IPS-15b (cell line): ENCODE data around the gene ASIC1.
A peak's percentile ranks its signal among the peaks of the same experiment; 100 is the strongest.
"Not testable (repeated sequence)": the region's sequence is repeated elsewhere in the genome, so short reads cannot be mapped to it uniquely, and the experiment has no call there.

Experiments used
- H3K27me3 ChIP-seq: one replicate; pipeline ENCODE4 v1.6.1; 2013; ENCODE audit warnings: low read length; ENCODE audit not compliant: control insufficient read depth, insufficient read depth
- H3K36me3 ChIP-seq: one replicate; pipeline ENCODE4 v1.6.1; 2013; ENCODE audit warnings: low read length; ENCODE audit not compliant: control insufficient read depth, insufficient read depth
- H3K4me1 ChIP-seq: one replicate; pipeline ENCODE4 v1.6.1; 2013; ENCODE audit warnings: mild to moderate bottlenecking, low read length; ENCODE audit not compliant: control insufficient read depth, insufficient read depth
- H3K4me3 ChIP-seq: one replicate; pipeline ENCODE4 v1.5.1; 2013; ENCODE audit warnings: low read depth, low read length
- H3K9ac ChIP-seq: one replicate; pipeline ENCODE4 v1.6.1; 2013; ENCODE audit warnings: low read depth, mild to moderate bottlenecking, low read length
- H3K9me3 ChIP-seq: one replicate; pipeline ENCODE4 v1.6.1; 2013; ENCODE audit warnings: mild to moderate bottlenecking, low read length; ENCODE audit not compliant: control insufficient read depth, insufficient read depth

Gene ASIC1

DNA sequence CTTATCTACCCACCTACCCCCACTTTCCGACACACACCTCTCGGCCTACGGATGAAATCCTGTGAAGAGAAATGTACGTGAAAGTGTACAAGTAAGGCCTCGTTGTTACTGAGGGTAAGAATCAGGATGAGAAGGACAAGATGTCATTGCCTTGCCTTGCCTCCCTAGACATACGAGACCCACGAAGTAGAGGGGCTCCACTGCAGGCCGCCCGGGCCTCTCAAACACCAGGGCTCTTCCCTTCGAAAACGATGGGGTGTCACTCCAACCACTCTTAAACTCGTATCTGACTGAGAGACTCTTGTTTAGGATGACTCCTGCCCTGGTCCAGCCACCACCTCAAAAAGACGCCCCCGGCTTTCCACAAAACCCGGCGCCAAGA, 32.6 kb upstream of the ASIC1 start:
- Histone ChIP-seq H3K4me3 (peak overlapping the region; percentile 70), H3K36me3 (no peaks in the 10 kb centered on the region), H3K4me1 (no peaks in the 10 kb centered on the region), H3K9ac (peak overlapping the region; percentile 51), H3K9me3 (no peaks in the 10 kb centered on the region), H3K27me3 (no peaks in the 10 kb centered on the region)

DNA sequence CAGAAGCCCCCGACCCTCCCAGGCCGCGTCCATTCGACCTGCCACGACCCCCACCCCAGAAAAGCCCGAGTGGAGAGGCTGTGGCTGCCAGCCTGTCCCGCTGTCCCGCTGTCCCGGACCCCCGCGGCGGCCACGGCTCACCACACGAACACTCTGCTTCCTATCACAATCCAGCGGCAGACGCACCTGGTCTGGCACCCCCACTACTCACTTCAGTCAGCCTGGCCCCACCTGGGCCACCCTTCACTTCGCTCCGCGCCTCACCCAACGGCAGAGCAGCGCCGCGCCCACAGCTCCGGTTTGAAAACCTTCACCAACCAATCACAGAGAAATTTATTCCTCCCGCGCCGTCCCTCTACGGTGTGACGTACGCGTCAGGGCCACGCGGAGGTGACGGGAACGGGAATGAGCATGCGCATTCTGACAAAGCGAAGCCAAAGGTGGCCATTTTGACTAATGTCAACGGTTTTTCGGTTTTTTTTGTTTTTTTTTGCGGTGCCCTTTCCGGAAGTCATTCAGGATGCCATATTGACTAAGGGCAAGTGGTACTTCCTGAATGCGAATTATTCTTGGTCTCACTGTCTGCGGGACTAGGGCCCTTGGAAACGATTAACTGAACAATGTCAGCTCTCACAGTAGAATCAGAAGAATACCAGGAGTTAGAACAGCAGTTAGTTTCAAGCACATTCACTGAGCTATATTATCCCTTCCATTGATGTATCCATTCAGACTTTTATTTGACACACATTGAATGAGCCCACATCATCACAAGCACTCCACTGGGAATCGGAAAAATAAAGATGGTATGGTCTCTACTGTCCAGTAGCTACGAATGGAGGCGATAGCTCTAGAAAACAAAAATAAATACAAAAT, 32.0 kb upstream of the ASIC1 start, which contains the start of gene RACGAP1:
Gene RACGAP1, minus strand, starts transcription at position 308 of the 873 bp plus-strand sequence. CDS start 8,779 bp downstream, outside the sequence.
- Histone ChIP-seq H3K4me1 (no peaks in the 10 kb centered on the region), H3K9ac (peak within 1 kb of the TSS; percentile 51), H3K27me3 (no peaks in the 10 kb centered on the region), H3K4me3 (peak within 1 kb of the TSS; percentile 70), H3K36me3 (no peaks in the 10 kb centered on the region), H3K9me3 (no peaks in the 10 kb centered on the region)

DNA sequence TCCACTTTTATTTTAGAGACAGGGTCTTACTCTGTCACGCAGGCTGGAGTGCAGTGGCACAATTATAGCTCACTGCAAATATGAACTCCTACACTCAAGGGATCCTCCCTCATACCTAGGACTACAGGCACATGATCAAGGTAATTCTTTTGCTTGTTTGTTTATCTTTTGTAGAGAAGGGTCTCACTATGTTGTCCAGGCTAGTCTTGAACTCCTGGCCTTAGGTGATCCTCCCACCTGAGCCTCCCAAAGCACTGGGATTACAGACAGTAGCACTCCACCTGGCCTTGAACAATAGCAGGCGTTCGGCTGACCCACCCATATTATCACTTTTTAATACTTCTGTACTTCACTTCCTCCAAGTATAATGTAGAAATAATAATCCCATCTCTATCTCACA, 30.7 kb upstream of the ASIC1 start:
- Histone ChIP-seq H3K4me3 (no peak overlapping the region), H3K9ac (no peak overlapping the region), H3K4me1 (no peaks in the 10 kb centered on the region), H3K36me3 (no peaks in the 10 kb centered on the region), H3K9me3 (no peaks in the 10 kb centered on the region), H3K27me3 (no peaks in the 10 kb centered on the region)

DNA sequence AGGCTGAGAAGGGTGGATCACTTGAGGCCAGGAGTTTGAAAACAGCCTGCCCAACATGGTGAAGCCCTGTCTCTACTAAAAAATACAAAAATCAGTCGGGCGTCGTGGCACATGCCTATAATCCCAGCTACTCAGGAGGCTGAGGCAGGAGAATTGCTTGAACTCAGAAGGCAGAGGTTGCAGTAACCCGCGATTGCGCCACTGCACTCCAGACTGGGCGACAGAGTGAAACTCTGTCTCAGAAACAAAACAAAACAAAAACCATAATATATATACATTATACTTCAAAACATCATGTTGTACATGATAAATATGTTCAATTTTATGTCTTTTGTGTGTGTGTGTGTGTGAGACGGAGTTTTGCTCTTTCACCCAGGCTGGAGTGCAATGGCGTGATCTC, 26.9 kb upstream of the ASIC1 start:
- H3K27me3 ChIP-seq, H3K36me3 ChIP-seq, H3K9ac ChIP-seq, H3K4me1 ChIP-seq, H3K9me3 ChIP-seq, H3K4me3 ChIP-seq: not testable (repeated sequence)

DNA sequence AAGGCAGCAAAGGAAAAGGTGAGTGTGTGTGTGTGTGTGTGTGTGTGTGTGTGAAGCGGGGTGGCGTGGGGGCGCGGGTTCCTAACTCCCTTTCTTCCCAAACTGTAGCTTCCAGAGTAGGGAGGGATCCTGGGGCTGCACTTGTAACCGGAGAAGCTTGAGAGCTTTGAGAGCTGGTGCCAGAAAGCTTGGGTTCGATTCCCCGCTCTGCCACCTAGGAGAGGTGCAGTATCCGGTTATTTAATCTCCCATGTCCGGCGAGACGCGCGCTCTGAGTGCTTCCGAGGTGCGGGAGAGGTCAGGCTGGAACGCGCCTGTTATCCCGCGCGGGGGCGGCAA, 24.9 kb upstream of the ASIC1 start:
- Histone ChIP-seq H3K4me1 (no peaks in the 10 kb centered on the region), H3K9me3 (no peaks in the 10 kb centered on the region), H3K4me3 (peak overlapping the region; percentile 78), H3K27me3 (peaks cover 5% of the 10 kb centered on the region), H3K9ac (no peak overlapping the region), H3K36me3 (no peaks in the 10 kb centered on the region)

DNA sequence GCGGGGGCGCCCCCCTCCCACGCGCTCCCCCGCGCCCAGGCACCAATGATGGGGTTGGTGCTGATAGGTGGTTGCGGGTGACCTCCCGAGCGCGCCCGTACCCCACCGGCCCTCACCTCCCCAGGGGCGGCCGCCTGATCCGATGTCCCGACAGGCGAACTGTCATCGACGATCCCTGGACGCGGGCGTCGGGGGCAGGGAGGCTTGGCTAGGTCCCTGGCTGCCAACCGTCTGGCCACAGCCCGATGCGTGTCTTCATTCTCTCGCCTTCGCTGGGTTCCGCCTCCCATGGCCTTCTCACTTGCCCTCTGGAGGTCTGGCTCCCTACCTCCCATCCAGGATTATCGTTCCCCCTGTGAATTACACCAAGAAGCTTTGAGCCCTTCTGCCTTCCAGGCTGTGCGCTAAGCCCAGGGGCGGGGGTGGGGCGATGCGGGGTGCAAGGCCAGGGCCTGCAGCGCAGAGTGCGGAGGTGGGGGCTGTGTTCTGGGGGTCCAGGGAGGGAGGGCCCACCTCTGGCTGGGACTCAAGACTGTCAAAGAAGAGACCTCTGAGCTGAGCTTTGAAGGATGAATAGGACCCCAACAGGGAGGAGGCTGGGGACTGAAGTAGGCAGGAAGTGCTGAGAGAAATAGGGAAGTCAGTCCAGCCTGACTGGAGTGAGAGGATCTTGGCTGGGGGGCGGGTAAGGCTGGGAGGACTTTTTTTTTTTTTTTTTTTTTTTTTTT, 24.4 kb upstream of the ASIC1 start:
- Histone ChIP-seq H3K9ac (no peak overlapping the region), H3K36me3 (no peaks in the 10 kb centered on the region), H3K9me3 (no peaks in the 10 kb centered on the region), H3K4me1 (no peaks in the 10 kb centered on the region), H3K4me3 (peak overlapping the region; percentile 78), H3K27me3 (peaks cover 5% of the 10 kb centered on the region)

DNA sequence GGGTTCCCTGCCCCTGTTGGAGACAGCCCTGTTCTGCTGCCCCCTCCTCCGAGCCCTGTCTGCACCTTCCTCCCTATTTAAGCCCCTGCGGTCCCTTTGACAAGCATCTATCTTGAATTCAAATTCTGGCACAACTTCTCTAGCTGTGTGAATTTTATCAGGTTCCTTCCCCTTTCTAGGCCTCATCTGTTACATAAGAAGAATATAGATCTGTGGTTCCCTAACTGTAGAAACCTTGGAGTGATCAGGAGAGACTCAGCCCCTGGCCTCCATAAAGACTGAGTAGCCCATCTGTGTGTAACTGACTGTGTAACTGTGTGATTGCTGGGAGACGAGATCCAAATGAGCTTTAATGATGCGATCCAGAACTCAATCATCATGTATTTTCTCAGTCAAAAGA, 19.1 kb upstream of the ASIC1 start:
- no peaks in the 10 kb centered on the region for H3K36me3 ChIP-seq
- H3K27me3 ChIP-seq, result peaks cover 25% of the 10 kb centered on the region
- H3K4me1 ChIP-seq, result no peaks in the 10 kb centered on the region
- H3K9ac ChIP-seq, result no peak overlapping the region
- H3K4me3 ChIP-seq, result no peak overlapping the region
- H3K9me3 ChIP-seq, result no peaks in the 10 kb centered on the region

DNA sequence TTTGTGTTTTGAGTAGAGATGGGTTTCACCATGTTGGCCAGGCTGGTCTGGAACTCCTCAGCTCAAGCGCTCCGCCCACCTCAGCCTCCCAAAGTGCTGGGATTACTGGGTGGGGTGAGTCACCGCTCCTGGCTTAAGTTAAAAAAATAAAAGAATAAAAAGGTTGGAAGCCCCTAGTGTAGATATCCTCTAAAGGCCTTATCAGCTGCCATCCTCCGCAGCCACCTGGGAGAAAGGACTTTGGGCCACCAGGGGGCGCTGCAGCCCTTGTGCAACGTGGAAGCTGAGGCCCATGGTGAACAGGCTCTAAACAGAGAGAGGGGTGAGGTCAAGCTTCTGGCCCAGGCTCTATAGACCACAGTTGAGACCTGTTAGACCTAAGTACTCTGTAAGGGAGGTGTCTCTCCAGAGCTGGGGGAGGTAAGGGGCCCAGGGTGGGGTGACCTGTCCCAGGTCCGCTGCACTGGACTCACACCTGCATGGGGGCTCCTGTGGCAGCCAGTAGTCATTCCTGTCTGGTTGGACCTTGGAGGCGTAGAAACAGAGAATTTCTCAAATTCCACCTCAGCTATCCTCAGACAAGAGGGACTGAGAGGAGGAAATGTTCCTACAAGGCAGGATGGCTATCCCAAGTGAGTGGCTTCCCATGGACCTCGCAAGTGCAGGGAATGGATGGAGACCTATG, 18.1 kb upstream of the ASIC1 start:
- Histone ChIP-seq H3K36me3 (no peaks in the 10 kb centered on the region), H3K9me3 (no peaks in the 10 kb centered on the region), H3K4me3 (no peak overlapping the region), H3K9ac (no peak overlapping the region), H3K27me3 (peaks cover 34% of the 10 kb centered on the region), H3K4me1 (no peaks in the 10 kb centered on the region)

DNA sequence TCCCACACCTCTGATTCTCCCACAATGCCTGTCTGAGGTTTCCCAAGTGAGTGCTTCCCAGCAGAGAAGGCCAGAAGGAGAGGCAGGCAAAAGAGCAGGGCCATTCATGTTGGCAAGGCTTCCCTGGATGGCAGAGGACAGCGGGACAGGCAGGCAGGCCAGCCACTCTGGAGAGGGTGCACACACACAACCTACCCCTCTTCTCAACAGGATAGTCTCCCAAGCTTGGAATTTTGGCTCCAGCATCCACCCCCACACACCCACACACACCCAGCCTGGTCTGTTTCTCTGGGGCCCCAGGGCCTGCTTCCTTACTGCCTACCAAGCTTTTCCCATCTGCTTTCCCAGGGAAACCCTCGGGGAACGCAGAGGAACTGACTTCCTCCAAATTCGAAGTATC, 16.7 kb upstream of the ASIC1 start:
- peaks cover 37% of the 10 kb centered on the region for H3K27me3 ChIP-seq
- no peaks in the 10 kb centered on the region for H3K4me1 ChIP-seq
- no peak overlapping the region for H3K9ac ChIP-seq
- H3K9me3 ChIP-seq, result no peaks in the 10 kb centered on the region
- H3K4me3 ChIP-seq, result no peak overlapping the region
- H3K36me3 ChIP-seq, result no peaks in the 10 kb centered on the region

DNA sequence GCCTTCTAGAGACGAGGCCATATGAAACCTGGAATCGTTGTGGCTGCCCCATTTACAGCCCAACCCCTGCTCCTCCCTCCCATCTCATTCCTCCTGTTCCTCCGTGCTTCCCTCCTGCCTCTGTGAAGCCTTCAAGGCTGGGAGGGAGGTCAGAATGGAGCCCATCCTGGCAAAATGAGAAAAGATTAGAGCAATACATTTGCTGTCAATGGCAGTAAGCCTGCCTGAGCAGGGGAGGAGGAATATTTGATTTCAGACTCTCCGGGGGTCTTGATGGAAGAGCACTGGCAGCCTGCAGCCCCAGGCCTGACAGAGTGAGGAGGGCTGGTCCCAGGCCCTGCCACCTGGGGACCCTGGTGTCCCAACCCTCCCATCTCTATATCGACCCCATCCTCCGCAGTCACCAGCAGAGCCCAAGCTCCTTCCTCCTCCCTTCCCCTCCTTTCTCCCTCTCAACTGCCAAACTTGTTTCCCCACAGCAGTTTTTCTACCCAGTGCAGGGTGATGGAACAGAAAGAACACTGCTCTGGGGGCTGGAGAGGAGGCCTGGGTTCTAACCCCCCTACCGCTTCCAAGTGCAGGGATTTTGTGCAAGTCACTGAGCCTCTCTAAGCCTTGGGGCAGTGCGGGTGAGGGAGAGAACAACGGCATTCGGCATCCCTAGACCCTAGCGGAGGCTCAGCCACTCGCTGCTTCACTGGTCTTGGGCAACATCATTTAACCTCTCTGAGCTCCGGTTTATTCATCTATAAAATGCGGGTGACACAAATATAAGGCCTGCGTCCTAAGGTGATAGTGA, 16.1 kb upstream of the ASIC1 start:
- Histone ChIP-seq H3K9ac (no peak overlapping the region), H3K36me3 (no peaks in the 10 kb centered on the region), H3K27me3 (peaks cover 37% of the 10 kb centered on the region), H3K4me3 (no peak overlapping the region), H3K9me3 (no peaks in the 10 kb centered on the region), H3K4me1 (no peaks in the 10 kb centered on the region)

DNA sequence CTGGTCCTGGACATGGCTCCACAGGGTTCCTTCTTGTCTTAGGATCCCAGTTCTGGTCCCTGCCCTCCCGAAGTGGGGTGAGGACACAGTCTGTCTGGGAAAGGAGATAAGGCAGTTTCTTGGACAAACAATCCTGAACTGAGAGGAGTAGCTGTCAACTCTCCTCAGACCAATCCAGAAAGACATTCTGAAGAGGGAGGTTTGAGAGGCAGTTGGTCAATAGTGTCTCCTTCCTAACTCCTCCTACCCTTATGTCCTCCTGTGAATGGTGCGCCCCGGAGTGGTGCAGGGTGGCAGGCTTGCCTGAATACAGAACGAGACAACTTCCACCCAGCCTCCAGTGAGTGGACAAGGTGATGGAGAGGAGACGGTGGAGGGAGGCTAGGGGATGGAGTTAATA, 15.4 kb upstream of the ASIC1 start:
- Histone ChIP-seq H3K4me1 (no peaks in the 10 kb centered on the region), H3K36me3 (no peaks in the 10 kb centered on the region), H3K9ac (no peak overlapping the region), H3K27me3 (peaks cover 37% of the 10 kb centered on the region), H3K9me3 (no peaks in the 10 kb centered on the region), H3K4me3 (no peak overlapping the region)
